ENCODE measurements around the gene CDH4. TPM values are rescaled to one million over a fixed set of nuclear protein-coding genes. Genes with fewer than 3 reads are reported as not detected.

Gene CDH4
- total RNA-seq, 1 experiment from 2014 or later: not detected

GRCh38 chr20:61879694-61880093 lies 627.6 kb downstream of the CDH4 start:
- ATAC-seq: no peak
- in situ Hi-C loops (cut with HindIII; ENCODE audit: low pct_unique_long_range_greater_than_20kb, low sequenced_read_pairs) (no loop called here), intact Hi-C loops (cut with micrococcal nuclease; ENCODE audit: unreplicated experiment) (no loop called here)
- no peak for DNase-seq (ENCODE audit: low read depth, low spot score)
- Histone ChIP-seq H3K27me3 (ENCODE audit: control insufficient read depth, insufficient read depth, low read length) (no peaks in the 10 kb centered on the region; the same call in 1 of the 2 replicates), H3K4me3 (ENCODE audit: low read depth in 2 of 2, low read length in 2 of 2) (no peak overlapping the region), H3K9me3 (ENCODE audit: control insufficient read depth, insufficient read depth, low read depth, low read length) (no peaks in the 10 kb centered on the region), H3K27ac (ENCODE audit: low read length) (no peak overlapping the region), H3K36me3 (ENCODE audit: control insufficient read depth, insufficient read depth, low read length) (no peaks in the 10 kb centered on the region), H3K4me1 (ENCODE audit: control insufficient read depth, insufficient read depth, low read length) (no peaks in the 10 kb centered on the region)
- no TSS peak for BruUV-seq (replicated peaks)
- ChIA-PET POLR2A (no interaction called here), CTCF (no interaction called here)
- no peak for TF ChIP-seq POLR2AphosphoS5 (IDR thresholded peaks at IDR 0.05; ENCODE audit: low read depth, low read length)
- no peak for TF ChIP-seq CTCF (IDR thresholded peaks at IDR 0.05)
- TF ChIP-seq TCF7L2 (IDR thresholded peaks at IDR 0.05; ENCODE audit: low read depth, low read length): no peak
- TF ChIP-seq SIN3A (IDR thresholded peaks at IDR 0.05; ENCODE audit: borderline replicate concordance, insufficient read depth, low read depth, low read length): no peak
- TF ChIP-seq REST (IDR thresholded peaks at IDR 0.05; ENCODE audit: insufficient read depth in 1 of 2, low read depth in 2 of 2, low read length in 1 of 2): no peak

- BruUV-seq (replicated peaks): no TSS peak
- in situ Hi-C loops (cut with HindIII; ENCODE audit: low pct_unique_long_range_greater_than_20kb, low sequenced_read_pairs): no loop called here
- CTCF ChIA-PET: no interaction called here
- no peaks in the 10 kb centered on the region; the same call in 1 of the 2 replicates for H3K27me3 ChIP-seq (ENCODE audit: control insufficient read depth, insufficient read depth, low read length)
- H3K4me1 ChIP-seq (ENCODE audit: control insufficient read depth, insufficient read depth, low read length): no peaks in the 10 kb centered on the region
- no peak overlapping the region for H3K4me3 ChIP-seq (ENCODE audit: low read depth in 2 of 2, low read length in 2 of 2)
- TF ChIP-seq POLR2AphosphoS5 (IDR thresholded peaks at IDR 0.05; ENCODE audit: low read depth, low read length) (no peak), SIN3A (IDR thresholded peaks at IDR 0.05; ENCODE audit: borderline replicate concordance, insufficient read depth, low read depth, low read length) (no peak), CTCF (IDR thresholded peaks at IDR 0.05) (no peak), TCF7L2 (IDR thresholded peaks at IDR 0.05; ENCODE audit: low read depth, low read length) (no peak), REST (IDR thresholded peaks at IDR 0.05; ENCODE audit: insufficient read depth in 1 of 2, low read depth in 2 of 2, low read length in 1 of 2) (no peak)
- ATAC-seq (no peak), DNase-seq (ENCODE audit: low read depth, low spot score) (no peak)
- intact Hi-C loops (cut with micrococcal nuclease; ENCODE audit: unreplicated experiment): no loop called here
- no peaks in the 10 kb centered on the region for H3K9me3 ChIP-seq (ENCODE audit: control insufficient read depth, insufficient read depth, low read depth, low read length)
- POLR2A ChIA-PET: no interaction called here
- H3K27ac ChIP-seq (ENCODE audit: low read length): no peak overlapping the region
- H3K36me3 ChIP-seq (ENCODE audit: control insufficient read depth, insufficient read depth, low read length): no peaks in the 10 kb centered on the region
These were observed 628.6 kb downstream of the CDH4 start for GRCh38 chr20:61880706-61881105.
